Inferior parietal cortex (tissue), 1 donor: Measurements from ENCODE around the gene IL4I1.
"Not testable (repeated sequence)": the region's sequence is repeated elsewhere in the genome, so short reads cannot be mapped to it uniquely, and the experiment has no call there.

Experiments
- DNase-seq: peaks from one replicate; pipeline ENCODE4 v3.0.0-alpha.2; 2016; ENCODE audit errors: extremely low spot score

IL4I1 gene

DNA sequence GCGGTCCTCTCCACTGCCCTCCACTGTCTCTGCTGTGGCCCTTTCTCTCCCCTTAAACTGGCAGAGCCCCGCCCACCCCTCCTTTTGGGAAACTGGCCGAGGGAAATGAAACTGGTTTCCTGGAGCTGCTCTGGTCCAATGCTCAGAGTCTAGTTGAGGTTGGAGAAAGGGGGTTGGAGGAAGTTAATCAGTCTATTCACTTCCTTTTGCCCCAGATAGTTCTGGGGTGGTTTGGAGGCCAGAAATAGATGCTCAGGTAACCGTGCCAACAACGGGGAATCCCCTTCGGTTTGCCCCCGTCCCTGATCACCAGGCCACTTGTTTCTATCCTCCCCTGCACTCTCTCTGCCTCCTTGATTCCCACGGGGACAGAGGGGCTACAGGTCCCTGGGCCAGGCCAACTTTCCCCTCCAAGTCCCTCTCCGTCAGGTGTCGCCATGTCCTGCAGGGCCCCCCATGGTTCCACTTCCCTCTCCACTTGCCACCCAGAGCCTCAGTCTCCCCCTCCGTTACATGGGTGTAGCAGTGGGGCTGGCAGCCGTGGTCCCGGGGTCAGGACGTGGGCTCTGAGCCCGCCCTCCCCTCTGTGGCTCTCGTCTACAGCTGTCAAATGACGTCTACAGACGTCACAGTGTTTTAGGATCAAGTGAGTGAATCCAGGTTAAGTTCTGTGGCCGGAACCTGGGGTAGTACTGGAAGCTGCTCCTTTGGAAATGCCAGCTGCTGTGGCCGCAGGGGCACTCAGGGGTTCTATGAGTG lies at the start of gene IL4I1:
Gene IL4I1 (minus strand): TSS at position 25 of the 759 bp plus-strand sequence. CDS start 727 bp downstream, outside the sequence.
- no peak for DNase-seq

DNA sequence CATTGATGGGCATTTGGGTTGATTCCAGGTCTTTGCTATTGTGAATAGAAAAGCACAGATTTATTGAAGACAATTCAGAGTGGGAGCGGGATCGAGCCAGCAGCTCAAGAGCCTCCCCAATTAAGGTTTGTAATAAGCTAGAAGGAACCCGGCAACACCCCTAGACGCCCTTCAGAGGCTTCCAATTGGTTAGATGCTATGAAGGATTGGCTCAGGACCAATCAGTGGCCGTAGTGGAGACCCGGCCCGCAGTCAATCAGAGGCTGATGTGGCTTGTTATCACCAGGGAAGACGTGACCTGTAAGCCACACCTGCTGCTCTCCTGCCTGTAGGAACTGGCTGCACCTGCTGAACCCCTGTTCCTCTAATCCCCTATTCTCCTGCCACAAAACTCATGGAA lies 49.7 kb upstream of the IL4I1 start:
- DNase-seq: no peak

- not testable (repeated sequence) for DNase-seq
Measured at GRCh38 chr19:49944567-49944966, 47.9 kb upstream of the IL4I1 start.

- DNase-seq: no peak
Measured at GRCh38 chr19:49940482-49940791, 43.8 kb upstream of the IL4I1 start.

DNA sequence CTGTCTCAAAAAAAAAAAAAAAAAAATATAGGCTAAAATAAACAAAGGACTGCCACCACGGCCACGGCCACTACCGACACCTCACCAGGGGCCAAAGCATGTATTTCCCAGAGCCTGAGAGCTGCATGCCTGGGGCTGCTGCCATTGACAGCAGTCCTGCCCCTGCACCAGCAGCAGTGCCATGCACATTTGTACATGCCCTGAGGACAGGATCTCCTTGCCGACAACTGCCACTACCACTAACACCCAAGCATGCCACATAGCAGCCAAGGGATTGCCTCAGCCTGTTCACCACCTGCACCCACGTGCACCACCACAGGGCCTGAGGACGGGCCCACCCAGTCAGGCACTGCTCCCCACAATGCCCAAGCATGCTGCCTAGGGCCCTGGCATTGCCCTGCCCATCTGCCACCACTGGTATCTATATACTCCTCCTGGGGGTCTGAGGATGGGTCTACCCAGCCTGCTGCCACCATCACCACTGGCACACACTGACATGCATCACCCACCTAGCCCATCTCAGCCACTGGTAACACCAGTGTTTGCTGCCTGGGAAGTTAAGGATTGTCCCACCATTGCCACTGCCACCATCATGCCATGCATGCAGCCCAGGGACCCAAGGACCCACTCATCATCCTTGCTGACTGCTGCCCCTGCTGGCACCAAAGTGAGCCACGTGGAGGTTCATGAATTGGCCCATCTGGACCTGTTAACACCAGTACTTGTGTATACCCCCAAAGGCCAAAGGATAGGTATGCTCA lies 43.2 kb upstream of the IL4I1 start:
- DNase-seq: no peak

- DNase-seq: no peak
Measured at GRCh38 chr19:49938662-49939061, 42.0 kb upstream of the IL4I1 start.

- DNase-seq: peak; percentile 83
Measured at GRCh38 chr19:49937750-49938381, 41.2 kb upstream of the IL4I1 start.

- no peak for DNase-seq
Measured at GRCh38 chr19:49936549-49936948, 39.9 kb upstream of the IL4I1 start.

- DNase-seq: no peak
Measured at GRCh38 chr19:49933643-49934042, 37.0 kb upstream of the IL4I1 start.

- DNase-seq: no peak
Measured at GRCh38 chr19:49932731-49933131, 36.0 kb upstream of the IL4I1 start.

DNA sequence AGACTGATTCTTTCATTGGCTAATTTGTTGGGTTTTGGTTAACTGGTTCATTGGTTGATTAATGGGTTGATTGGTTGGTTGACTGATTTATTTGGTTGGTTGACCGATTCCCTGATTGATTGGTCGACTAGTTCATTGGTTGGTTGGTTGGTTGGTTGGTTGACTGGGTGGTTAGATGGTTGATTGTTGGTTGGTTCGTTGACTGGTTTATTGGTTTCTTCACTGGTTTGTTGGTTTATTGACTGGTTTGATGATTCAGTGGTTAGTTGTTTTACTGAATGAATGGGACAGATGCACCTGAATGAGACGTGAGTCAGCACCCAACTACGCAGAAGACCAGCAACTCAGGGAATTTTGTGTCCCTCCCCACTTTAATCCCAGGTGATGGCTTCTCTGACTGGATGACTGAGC lies 35.4 kb upstream of the IL4I1 start:
- no peak for DNase-seq

GRCh38 chr19:49931293-49932040 lies 34.8 kb upstream of the IL4I1 start:
- no peak for DNase-seq

DNA sequence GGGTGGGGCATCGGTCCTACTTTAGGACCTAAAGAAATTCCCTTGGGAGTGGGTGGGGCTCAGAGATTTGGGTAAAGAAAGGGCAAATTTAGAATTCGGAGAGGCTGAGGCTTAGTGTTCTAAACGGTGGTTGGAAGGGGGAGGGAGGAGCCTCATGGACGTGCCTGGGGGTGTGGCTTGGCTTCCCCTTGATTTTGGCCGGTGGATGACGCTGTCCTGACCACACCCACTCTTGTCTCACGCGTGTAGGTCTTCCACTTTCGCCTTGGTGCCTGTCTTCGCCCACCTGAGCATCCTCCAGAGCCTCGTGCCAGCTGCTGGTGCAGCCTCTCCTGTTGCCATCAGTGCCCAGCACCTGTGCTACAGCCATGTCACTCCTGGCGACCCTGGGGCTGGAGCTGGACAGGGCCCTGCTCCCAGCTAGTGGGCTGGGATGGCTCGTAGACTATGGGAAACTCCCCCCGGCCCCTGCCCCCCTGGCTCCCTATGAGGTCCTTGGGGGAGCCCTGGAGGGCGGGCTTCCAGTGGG lies 33.9 kb upstream of the IL4I1 start:
- no peak for DNase-seq

- DNase-seq: peak; percentile 91
Measured at GRCh38 chr19:49929611-49930482, 33.2 kb upstream of the IL4I1 start.

DNA sequence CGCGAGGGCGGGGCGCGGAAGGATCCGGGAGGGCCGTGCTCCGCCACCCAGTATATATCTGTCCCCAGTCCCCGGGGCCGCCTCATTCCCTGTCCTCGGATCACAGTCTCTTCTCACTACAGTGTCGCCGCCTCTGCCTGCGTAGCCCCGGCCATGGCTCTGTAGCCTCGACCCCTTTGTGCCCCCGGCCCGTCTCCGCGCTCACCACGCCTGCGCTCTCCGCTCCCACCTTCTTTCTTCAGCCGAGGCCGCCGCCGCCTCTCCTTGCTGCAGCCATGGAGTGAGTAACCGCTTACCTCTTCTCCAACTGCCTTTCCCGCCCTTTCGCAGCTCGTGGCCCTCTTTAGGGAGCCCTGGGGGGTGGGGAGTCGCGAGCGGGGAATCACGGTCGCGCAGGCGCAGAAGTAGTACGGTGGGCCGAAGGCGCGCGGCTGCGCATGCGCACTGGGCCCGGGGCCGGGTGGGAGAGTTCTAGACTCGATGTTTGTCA lies 32.5 kb upstream of the IL4I1 start, which contains the start of the genes ATF5 and NUP62:
Gene ATF5 (plus strand): TSS at position 85 of the 490 bp plus-strand sequence. CDS start 1,646 bp downstream, outside the sequence.
Gene NUP62 (minus strand): TSS at position 384 of the 490 bp plus-strand sequence. CDS start 19,697 bp downstream, outside the sequence.
- DNase-seq: no peak

DNA sequence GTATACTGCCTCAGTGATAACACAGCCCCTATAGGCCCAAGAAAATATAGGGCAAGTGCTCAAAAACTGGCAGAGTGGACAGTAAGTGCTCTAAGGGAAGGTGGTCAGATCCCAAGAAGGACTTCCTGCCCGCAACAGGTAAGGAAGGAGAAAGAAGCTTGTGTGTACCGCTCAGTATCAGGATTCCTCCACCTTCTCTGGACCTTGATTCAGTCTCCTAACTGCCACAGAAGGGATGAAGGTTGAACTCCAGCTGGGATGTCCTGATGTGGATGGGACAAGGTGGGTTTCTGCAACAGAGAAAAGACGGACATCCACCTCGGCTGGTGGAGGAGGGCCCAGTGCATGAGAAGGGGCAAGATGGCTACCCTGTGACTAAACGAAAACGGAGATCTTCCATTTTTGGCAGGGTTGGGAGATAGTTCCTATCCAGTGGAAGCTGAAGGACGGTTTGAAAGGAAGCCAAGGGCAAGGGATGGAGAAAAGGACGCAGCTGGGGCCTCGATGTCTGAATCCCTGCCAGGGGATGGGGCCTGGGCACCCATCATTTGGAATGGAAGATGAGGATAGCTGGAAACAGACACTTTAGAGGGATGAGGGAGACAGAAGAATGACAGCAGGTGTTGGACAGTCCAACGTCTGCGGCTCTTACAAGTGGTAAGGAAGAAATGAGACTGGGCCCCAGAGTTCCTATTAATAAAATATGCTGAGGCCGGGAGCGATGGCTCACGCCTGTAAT lies 31.0 kb upstream of the IL4I1 start:
- no peak for DNase-seq

GRCh38 chr19:49926515-49926914 lies 29.8 kb upstream of the IL4I1 start:
- DNase-seq: no peak

- no peak for DNase-seq
Measured at GRCh38 chr19:49925486-49925885, 28.8 kb upstream of the IL4I1 start.

DNA sequence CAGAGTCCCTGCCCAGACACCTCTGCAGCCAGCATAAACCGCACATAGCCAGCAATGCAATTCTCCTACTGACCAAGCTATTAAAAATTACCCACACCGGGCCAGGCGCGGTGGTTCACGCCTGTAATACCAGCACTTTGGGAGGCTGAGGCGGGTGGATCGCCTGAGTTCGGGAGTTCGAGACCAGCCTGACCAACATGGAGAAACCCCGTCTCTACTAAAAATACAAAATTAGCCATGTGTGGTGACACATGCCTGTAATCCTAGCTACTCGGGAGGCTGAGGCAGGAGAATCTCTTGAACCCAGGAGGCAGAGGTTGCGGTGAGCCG lies 28.2 kb upstream of the IL4I1 start:
- not testable (repeated sequence) for DNase-seq
